Breast epithelium (tissue), 3 donors: ENCODE data around the gene CNTNAP2.

Experiments used
- POLR2A ChIP-seq: fragments of 450-650 bp; IDR thresholded peaks from one replicate; pipeline ENCODE4 v1.6.1; 2016; ENCODE audit warnings: antibody characterized with exemption, mild to moderate bottlenecking, moderate library complexity
- POLR2AphosphoS5 ChIP-seq, 3 donors: sonication (generic); formaldehyde crosslinking; IDR thresholded peaks; one replicate each; pipeline ENCODE4 v1.6.1; 2017; ENCODE audit warnings: antibody characterized with exemption in 3 of 3

DNA sequence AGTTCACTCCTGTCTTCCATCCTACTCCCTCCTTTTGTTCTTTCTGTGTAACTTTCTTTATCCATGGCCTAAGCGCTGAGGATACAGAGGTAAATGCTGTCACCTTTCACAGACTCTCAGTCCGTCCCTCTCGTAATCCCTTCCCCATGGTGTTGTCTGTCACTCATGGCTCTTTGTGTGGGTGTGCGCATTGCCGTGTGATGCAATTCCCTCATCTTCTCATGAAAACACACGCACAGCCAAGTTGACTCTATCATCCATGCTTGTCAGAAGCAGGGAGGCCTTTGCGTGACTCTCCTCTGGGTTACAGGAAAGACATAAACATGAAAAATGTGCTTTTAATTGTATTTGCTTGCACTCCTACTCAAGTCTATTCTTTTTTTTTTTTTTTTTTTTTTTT lies 2348.3 kb downstream of the CNTNAP2 start:
- TF ChIP-seq POLR2AphosphoS5 (IDR thresholded peaks at IDR 0.05) (no peak), POLR2A (no peak)
